ENCODE results near the gene MTX1.
"Not testable (repeated sequence)": the region's sequence is repeated elsewhere in the genome, so short reads cannot be mapped to it uniquely, and the experiment has no call there.

DNA sequence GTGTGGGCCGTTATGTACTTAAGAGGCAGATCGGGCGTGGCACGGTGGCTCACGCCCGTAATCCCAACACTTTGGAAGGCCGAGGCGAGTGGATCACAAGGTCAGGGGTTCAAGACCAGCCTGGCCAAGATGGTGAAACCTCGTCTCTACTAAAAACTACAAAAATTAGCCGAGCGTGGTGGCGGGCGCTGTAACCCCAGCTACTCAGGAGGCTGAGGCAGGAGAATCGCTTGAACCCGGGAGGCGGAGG lies 14.6 kb upstream of the MTX1 start:
- TF ChIP-seq POLR2A (IDR thresholded peaks at IDR 0.05) = not testable (repeated sequence)
- TF ChIP-seq, protein P1, sequence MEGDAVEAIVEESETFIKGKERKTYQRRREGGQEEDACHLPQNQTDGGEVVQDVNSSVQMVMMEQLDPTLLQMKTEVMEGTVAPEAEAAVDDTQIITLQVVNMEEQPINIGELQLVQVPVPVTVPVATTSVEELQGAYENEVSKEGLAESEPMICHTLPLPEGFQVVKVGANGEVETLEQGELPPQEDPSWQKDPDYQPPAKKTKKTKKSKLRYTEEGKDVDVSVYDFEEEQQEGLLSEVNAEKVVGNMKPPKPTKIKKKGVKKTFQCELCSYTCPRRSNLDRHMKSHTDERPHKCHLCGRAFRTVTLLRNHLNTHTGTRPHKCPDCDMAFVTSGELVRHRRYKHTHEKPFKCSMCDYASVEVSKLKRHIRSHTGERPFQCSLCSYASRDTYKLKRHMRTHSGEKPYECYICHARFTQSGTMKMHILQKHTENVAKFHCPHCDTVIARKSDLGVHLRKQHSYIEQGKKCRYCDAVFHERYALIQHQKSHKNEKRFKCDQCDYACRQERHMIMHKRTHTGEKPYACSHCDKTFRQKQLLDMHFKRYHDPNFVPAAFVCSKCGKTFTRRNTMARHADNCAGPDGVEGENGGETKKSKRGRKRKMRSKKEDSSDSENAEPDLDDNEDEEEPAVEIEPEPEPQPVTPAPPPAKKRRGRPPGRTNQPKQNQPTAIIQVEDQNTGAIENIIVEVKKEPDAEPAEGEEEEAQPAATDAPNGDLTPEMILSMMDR (IDR thresholded peaks at IDR 0.05 in 4 of 5, conservative IDR thresholded peaks at IDR 0.05 in 1 of 5) = not testable (repeated sequence)

Measured in gastrocnemius medialis (tissue), 4 donors.